Measurements from ENCODE around the gene PGLYRP2. TPM values are rescaled to one million over a fixed set of nuclear protein-coding genes. Genes with fewer than 3 reads are reported as not detected.

PGLYRP2 gene
- polyA plus RNA-seq, 4 donors = 0.54 TPM; not detected in 3

DNA sequence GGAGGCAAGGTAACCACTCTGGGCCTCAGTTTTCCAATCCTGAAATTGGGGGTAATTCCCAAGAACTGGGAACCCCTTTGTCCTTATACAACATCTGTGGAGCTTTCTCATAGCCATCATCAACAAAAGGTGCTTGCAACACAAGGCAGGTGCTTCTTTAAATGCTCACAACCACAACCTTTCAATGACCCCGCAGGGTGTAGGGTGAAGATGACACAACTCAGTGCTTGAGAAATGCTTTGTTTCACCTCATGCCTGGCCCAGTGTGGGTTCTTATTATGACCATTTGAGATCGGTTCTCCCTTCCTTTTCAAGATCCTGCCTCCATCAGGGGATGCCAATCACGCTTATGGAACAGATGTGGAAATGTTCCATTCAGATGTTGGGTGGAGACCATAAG, 38.0 kb downstream of the PGLYRP2 start:
- H3K4me1 ChIP-seq (ENCODE audit: control insufficient read depth in 3 of 3, insufficient read depth in 2 of 3, low read depth in 1 of 3, low read length in 2 of 3) = no peaks in the 10 kb centered on the region
- H3K27ac ChIP-seq (ENCODE audit: low read depth in 1 of 3, low read length in 2 of 3) = no peak overlapping the region
- FAIRE-seq (no peak), DNase-seq (no peak)
- no peaks in the 10 kb centered on the region for H3K27me3 ChIP-seq (ENCODE audit: control insufficient read depth in 3 of 3, insufficient read depth in 3 of 3, low read length in 3 of 3)
- H3K36me3 ChIP-seq (ENCODE audit: control insufficient read depth in 3 of 3, insufficient read depth in 2 of 3, low read depth in 1 of 3, low read length in 3 of 3) = no peaks in the 10 kb centered on the region
- H3K4me3 ChIP-seq (ENCODE audit: low read depth in 1 of 3, low read length in 3 of 3) = no peak overlapping the region
- H3K9me3 ChIP-seq (ENCODE audit: control insufficient read depth in 2 of 2, insufficient read depth in 1 of 2, low read depth in 1 of 2, low read length in 1 of 2) = no peaks in the 10 kb centered on the region
- WGBS, 3 donors = 81 to 95% (median 84%) methylated on average over 3 of the region's 3 CpGs

DNA sequence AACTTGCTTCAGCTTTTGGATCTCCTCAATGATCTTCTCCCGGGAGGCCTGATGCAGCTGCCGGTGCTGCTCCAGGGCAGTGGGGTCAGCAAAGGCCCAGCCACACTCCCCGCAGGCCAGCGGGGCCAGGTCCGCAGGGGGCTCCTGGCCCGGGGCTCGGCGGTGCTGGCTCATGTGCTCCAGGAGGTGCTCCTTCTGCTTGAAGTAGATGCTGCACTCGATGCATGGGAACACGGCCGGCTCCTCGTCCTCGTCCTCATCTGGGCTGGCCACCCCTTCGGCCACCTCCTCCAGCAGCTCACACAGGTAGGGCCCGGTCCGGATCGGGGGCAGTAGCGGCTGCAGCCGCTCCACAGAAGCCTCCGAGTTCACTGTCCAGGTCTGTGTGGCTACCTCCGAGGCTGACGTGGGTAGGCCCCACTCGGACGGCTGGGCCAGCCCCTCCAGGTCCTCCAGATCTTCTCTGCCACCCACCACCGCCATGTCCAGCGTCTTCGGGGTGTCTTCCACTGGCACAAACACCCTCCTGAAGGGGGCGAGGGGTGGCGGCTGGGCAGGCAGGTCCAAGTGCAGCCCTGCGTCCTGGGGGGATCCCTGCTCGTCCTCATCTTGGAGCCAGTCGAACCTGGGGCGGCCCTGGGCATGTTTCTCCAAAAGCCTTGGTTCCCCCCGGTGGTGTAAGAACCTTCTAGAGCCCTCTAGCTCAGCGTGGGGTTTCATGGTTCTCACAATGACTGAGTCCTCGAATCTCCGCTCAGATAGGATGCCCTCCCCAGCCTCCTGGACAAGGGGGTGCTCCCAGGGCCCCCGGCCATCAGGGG, 39.3 kb downstream of the PGLYRP2 start:
- H3K9me3 ChIP-seq (ENCODE audit: control insufficient read depth in 2 of 2, insufficient read depth in 1 of 2, low read depth in 1 of 2, low read length in 1 of 2) = no peaks in the 10 kb centered on the region
- H3K36me3 ChIP-seq (ENCODE audit: control insufficient read depth in 3 of 3, insufficient read depth in 2 of 3, low read depth in 1 of 3, low read length in 3 of 3) = no peaks in the 10 kb centered on the region
- FAIRE-seq = no peak
- no peak overlapping the region for H3K27ac ChIP-seq (ENCODE audit: low read depth in 1 of 3, low read length in 2 of 3)
- no peaks in the 10 kb centered on the region for H3K4me1 ChIP-seq (ENCODE audit: control insufficient read depth in 3 of 3, insufficient read depth in 2 of 3, low read depth in 1 of 3, low read length in 2 of 3)
- H3K4me3 ChIP-seq (ENCODE audit: low read depth in 1 of 3, low read length in 3 of 3) = no peak overlapping the region
- WGBS, 3 donors = 90 to 93% (median 92%) methylated on average over 31 to 38 of the region's 38 CpGs
- no peaks in the 10 kb centered on the region for H3K27me3 ChIP-seq (ENCODE audit: control insufficient read depth in 3 of 3, insufficient read depth in 3 of 3, low read length in 3 of 3)
- DNase-seq = no peak

DNA sequence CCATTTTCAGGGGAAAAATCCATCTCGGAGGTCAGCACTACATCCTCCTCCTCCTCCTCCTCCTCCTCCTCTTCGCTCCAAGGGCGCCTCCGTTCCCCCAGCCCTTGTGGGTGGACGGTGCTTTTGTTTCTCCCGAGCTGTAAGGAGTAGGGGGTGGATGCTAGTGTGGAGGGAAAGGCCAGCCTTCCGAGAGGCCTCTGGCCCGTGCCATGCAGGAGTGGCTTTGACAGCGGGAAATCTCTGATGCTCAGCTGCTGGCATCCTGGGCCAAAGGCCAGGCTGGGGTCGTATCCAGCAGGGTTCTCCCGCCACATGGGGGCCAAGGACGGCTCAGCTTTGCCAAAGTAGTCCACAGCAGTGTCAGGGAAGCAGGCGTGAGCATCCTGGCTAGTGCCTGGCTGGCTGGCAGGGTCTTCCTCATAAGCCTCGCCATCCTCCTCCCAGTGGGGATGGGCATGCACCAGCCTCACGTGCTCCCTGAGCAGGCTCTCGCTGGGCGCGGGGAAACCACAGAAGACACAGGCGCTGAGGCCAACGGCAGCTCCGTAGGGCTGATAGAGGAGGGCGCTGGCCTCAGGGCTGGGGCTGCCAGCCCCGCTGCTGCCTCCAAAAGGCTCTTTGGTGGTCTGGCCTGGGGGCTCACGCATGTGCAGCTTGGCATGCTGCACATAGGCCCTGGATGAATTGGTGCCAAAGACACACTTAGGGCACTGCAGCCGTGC, 40.1 kb downstream of the PGLYRP2 start:
- Histone ChIP-seq H3K27ac (ENCODE audit: low read depth in 1 of 3, low read length in 2 of 3) (no peak overlapping the region), H3K4me1 (ENCODE audit: control insufficient read depth in 3 of 3, insufficient read depth in 2 of 3, low read depth in 1 of 3, low read length in 2 of 3) (no peaks in the 10 kb centered on the region), H3K9me3 (ENCODE audit: control insufficient read depth in 2 of 2, insufficient read depth in 1 of 2, low read depth in 1 of 2, low read length in 1 of 2) (no peaks in the 10 kb centered on the region), H3K36me3 (ENCODE audit: control insufficient read depth in 3 of 3, insufficient read depth in 2 of 3, low read depth in 1 of 3, low read length in 3 of 3) (no peaks in the 10 kb centered on the region), H3K27me3 (ENCODE audit: control insufficient read depth in 3 of 3, insufficient read depth in 3 of 3, low read length in 3 of 3) (no peaks in the 10 kb centered on the region), H3K4me3 (ENCODE audit: low read depth in 1 of 3, low read length in 3 of 3) (no peak overlapping the region)
- 80 to 86% (median 83%) methylated on average over 24 to 25 of the region's 25 CpGs for WGBS, 3 donors
- no peak for FAIRE-seq
- no peak for DNase-seq

DNA sequence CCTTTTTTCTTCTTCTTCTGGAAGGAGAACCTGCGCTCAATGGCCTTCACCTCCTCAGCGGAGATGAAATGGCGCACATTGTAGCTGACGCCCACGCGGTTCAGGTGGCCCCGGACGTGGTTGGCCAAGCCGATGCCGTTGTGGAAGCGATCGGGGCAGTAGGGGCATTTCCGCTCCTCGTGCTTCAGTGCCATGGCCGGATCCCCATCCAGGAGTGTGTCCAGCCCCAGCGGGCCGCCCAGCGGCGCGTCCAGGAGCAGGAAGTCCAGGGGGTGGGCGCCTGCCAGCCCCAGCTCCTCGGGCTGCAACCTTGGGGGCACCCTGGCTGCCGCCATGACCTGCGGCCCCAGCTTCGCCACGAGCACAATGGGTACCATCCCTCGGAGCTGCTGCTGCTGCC, 40.7 kb downstream of the PGLYRP2 start:
- WGBS, 3 donors = 94 to 97% (median 95%) methylated on average over 24 to 27 of the region's 27 CpGs
- no peak for DNase-seq
- Histone ChIP-seq H3K4me3 (ENCODE audit: low read depth in 1 of 3, low read length in 3 of 3) (no peak overlapping the region), H3K9me3 (ENCODE audit: control insufficient read depth in 2 of 2, insufficient read depth in 1 of 2, low read depth in 1 of 2, low read length in 1 of 2) (no peaks in the 10 kb centered on the region), H3K36me3 (ENCODE audit: control insufficient read depth in 3 of 3, insufficient read depth in 2 of 3, low read depth in 1 of 3, low read length in 3 of 3) (no peaks in the 10 kb centered on the region), H3K27ac (ENCODE audit: low read depth in 1 of 3, low read length in 2 of 3) (no peak overlapping the region), H3K27me3 (ENCODE audit: control insufficient read depth in 3 of 3, insufficient read depth in 3 of 3, low read length in 3 of 3) (no peaks in the 10 kb centered on the region), H3K4me1 (ENCODE audit: control insufficient read depth in 3 of 3, insufficient read depth in 2 of 3, low read depth in 1 of 3, low read length in 2 of 3) (no peaks in the 10 kb centered on the region)
- no peak for FAIRE-seq

DNA sequence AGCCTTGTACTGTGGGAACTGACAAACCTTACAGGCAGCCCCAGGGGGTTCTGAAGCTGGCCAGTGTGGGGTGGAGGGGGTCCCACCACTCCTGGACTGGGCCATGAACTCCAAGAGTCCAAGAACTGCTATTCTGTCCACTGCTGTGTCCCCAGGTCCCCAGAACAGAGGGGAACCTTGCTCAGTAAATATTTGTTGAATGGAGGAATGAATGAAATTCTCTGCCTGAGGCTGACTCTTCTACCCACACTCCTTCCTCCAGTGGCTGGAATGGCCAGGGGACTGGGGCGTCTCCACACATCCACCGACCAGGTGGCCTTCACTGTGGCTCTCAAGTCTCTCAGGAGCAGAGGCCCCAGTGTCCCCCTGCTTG, 41.2 kb downstream of the PGLYRP2 start:
- no peak for DNase-seq
- no peaks in the 10 kb centered on the region for H3K27me3 ChIP-seq (ENCODE audit: control insufficient read depth in 3 of 3, insufficient read depth in 3 of 3, low read length in 3 of 3)
- 85 to 90% (median 85%) methylated on average over 2 of the region's 2 CpGs for WGBS, 3 donors
- no peak overlapping the region for H3K4me3 ChIP-seq (ENCODE audit: low read depth in 1 of 3, low read length in 3 of 3)
- H3K27ac ChIP-seq (ENCODE audit: low read depth in 1 of 3, low read length in 2 of 3) = no peak overlapping the region
- no peaks in the 10 kb centered on the region for H3K36me3 ChIP-seq (ENCODE audit: control insufficient read depth in 3 of 3, insufficient read depth in 2 of 3, low read depth in 1 of 3, low read length in 3 of 3)
- no peaks in the 10 kb centered on the region for H3K4me1 ChIP-seq (ENCODE audit: control insufficient read depth in 3 of 3, insufficient read depth in 2 of 3, low read depth in 1 of 3, low read length in 2 of 3)
- FAIRE-seq = no peak
- H3K9me3 ChIP-seq (ENCODE audit: control insufficient read depth in 2 of 2, insufficient read depth in 1 of 2, low read depth in 1 of 2, low read length in 1 of 2) = no peaks in the 10 kb centered on the region

DNA sequence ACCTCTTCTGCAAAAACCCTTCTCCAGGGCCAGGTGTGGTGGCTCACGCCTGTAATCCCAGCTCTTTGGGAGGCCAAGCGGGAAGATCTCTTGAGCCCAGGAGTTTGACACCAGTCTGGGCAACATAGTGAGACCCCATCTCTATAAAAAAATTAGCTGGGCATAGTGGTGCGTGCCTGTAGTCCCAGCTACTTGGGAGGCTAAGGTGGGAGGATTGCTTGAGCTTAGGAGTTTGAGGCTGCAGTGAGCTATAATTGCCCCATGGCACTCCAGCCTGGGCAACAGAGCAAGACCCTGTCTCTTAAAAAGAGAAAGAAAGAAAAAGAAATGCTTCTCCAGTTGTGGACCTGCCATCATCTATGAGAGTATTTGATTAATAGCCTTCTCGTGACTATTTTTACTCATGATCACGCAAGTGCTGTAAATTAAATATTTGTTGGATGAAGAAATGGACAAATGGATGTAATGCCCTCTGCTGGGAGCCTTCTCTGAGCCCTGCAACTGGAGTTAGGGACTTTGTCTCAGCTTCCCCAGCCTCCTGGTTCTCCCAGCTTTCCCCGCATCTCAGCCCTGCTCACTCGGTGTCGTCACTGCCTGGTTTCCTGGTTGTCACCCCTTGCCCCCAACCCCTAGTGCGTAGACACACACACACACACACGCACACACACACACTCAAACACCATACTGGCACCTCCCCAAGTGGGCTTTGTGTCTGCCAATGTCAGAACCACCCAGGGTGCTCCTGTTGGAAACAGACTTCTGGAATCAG, 41.8 kb downstream of the PGLYRP2 start:
- no peak for DNase-seq
- Histone ChIP-seq H3K4me1 (ENCODE audit: control insufficient read depth in 3 of 3, insufficient read depth in 2 of 3, low read depth in 1 of 3, low read length in 2 of 3) (no peaks in the 10 kb centered on the region), H3K27me3 (ENCODE audit: control insufficient read depth in 3 of 3, insufficient read depth in 3 of 3, low read length in 3 of 3) (no peaks in the 10 kb centered on the region), H3K27ac (ENCODE audit: low read depth in 1 of 3, low read length in 2 of 3) (no peak overlapping the region), H3K36me3 (ENCODE audit: control insufficient read depth in 3 of 3, insufficient read depth in 2 of 3, low read depth in 1 of 3, low read length in 3 of 3) (no peaks in the 10 kb centered on the region), H3K4me3 (ENCODE audit: low read depth in 1 of 3, low read length in 3 of 3) (no peak overlapping the region), H3K9me3 (ENCODE audit: control insufficient read depth in 2 of 2, insufficient read depth in 1 of 2, low read depth in 1 of 2, low read length in 1 of 2) (no peaks in the 10 kb centered on the region)
- WGBS, 3 donors = 70 to 82% (median 79%) methylated on average over 10 of the region's 10 CpGs
- no peak for FAIRE-seq

DNA sequence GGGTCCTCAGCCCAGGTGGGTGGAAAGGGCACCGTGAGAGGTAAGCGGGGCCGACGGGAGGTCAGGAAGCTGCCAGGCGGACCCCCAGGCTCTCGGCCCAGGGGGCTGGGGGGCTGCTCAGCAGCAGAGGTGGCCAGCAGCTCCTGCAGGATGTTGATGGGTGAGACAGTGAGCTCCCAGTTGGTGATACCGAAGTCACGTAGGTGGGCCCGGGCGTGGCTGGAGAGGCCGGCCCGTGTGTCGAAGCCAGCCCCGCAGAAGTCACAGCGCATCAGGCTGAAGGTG, 42.5 kb downstream of the PGLYRP2 start:
- DNase-seq (no peak), FAIRE-seq (no peak)
- Histone ChIP-seq H3K36me3 (ENCODE audit: control insufficient read depth in 3 of 3, insufficient read depth in 2 of 3, low read depth in 1 of 3, low read length in 3 of 3) (no peaks in the 10 kb centered on the region), H3K27me3 (ENCODE audit: control insufficient read depth in 3 of 3, insufficient read depth in 3 of 3, low read length in 3 of 3) (no peaks in the 10 kb centered on the region), H3K9me3 (ENCODE audit: control insufficient read depth in 2 of 2, insufficient read depth in 1 of 2, low read depth in 1 of 2, low read length in 1 of 2) (no peaks in the 10 kb centered on the region), H3K4me1 (ENCODE audit: control insufficient read depth in 3 of 3, insufficient read depth in 2 of 3, low read depth in 1 of 3, low read length in 2 of 3) (peaks cover 0 to under 1% (median under 1%) of the 10 kb centered on the region in 3 donors), H3K27ac (ENCODE audit: low read depth in 1 of 3, low read length in 2 of 3) (no peak overlapping the region), H3K4me3 (ENCODE audit: low read depth in 1 of 3, low read length in 3 of 3) (no peak overlapping the region)
- WGBS, 3 donors = 87 to 94% (median 90%) methylated on average over 15 of the region's 15 CpGs

DNA sequence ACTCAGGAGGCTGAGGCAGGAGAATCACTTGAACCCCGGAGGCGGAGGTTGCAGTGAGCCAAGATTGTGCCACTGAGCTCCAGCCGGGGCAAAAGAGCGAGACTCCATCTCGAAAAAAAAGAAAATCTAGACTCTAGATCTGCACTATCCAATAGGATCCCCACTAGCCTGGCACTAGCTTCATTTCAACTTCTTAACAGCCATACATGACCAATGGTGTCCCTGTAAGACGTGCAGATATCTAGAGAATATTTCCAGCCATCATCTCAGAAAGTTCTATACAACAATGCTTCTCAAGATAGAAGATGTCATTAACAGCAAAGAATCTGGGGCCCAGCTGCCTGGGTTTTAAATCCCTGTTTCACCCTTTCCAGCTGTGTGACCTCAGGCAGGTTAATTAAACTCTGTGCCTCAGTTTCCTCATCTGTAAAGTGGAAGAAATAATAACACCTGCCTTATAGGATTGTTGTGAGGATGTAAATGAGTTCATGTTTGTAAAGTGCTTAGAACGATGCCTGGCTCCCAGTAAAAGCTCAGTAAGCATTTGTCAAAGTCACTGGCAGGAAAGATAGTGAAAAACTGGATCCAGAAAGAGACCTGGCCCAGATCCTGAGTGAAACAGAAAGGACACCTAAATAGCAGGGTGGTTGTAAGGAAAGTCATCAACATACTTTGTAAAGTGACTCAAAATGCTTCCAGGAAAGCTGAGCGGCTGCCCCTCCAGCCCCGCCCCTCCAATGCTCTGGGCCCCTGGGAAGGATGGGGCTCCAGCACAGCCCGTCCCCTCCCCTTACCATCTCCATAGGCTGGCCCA, 43.1 kb downstream of the PGLYRP2 start:
- H3K4me3 ChIP-seq (ENCODE audit: low read depth in 1 of 3, low read length in 3 of 3) = no peak overlapping the region
- WGBS, 3 donors = 88 to 91% (median 88%) methylated on average over 10 of the region's 10 CpGs
- H3K27ac ChIP-seq (ENCODE audit: low read depth in 1 of 3, low read length in 2 of 3) = no peak overlapping the region
- no peaks in the 10 kb centered on the region for H3K36me3 ChIP-seq (ENCODE audit: control insufficient read depth in 3 of 3, insufficient read depth in 2 of 3, low read depth in 1 of 3, low read length in 3 of 3)
- H3K9me3 ChIP-seq (ENCODE audit: control insufficient read depth in 2 of 2, insufficient read depth in 1 of 2, low read depth in 1 of 2, low read length in 1 of 2) = no peaks in the 10 kb centered on the region
- peaks cover 0 to 6% (median 5%) of the 10 kb centered on the region in 3 donors for H3K4me1 ChIP-seq (ENCODE audit: control insufficient read depth in 3 of 3, insufficient read depth in 2 of 3, low read depth in 1 of 3, low read length in 2 of 3)
- FAIRE-seq (no peak), DNase-seq (no peak)
- H3K27me3 ChIP-seq (ENCODE audit: control insufficient read depth in 3 of 3, insufficient read depth in 3 of 3, low read length in 3 of 3) = no peaks in the 10 kb centered on the region
